HG03354 (cell line): Measurements from ENCODE around the gene ATP2A3.

Experiments used
- ATAC-seq: cut with Tn5 transposase; IDR thresholded peaks from one replicate; pipeline ENCODE4 v1.9.1; 2021; ENCODE audit warnings: mild to moderate bottlenecking; ENCODE audit not compliant: unreplicated experiment, poor library complexity, severe bottlenecking

Gene ATP2A3

GRCh38 chr17:3917391-3917931, 46.8 kb downstream of the ATP2A3 start:
- ATAC-seq, result no peak

GRCh38 chr17:3916825-3917224, 47.4 kb downstream of the ATP2A3 start:
- no peak for ATAC-seq

GRCh38 chr17:3915995-3916696, 48.1 kb downstream of the ATP2A3 start, which contains the start of gene P2RX1:
TSS of gene P2RX1 (minus strand) at chr17:3916465. CDS start at chr17:3916225, 240 bp downstream.
- no peak for ATAC-seq

GRCh38 chr17:3915581-3915994, 48.6 kb downstream of the ATP2A3 start:
- ATAC-seq, result no peak

- ATAC-seq, result peak; percentile 57
These were observed 49.9 kb downstream of the ATP2A3 start for GRCh38 chr17:3914312-3914670.

GRCh38 chr17:3913531-3914311, 50.5 kb downstream of the ATP2A3 start:
- peak; percentile 45 for ATAC-seq

GRCh38 chr17:3912827-3913226, 51.4 kb downstream of the ATP2A3 start:
- ATAC-seq, result no peak

- ATAC-seq, result peak; percentile 74
These were observed 52.8 kb downstream of the ATP2A3 start for GRCh38 chr17:3911271-3912053.

GRCh38 chr17:3910420-3911270, 53.6 kb downstream of the ATP2A3 start:
- no peak for ATAC-seq

GRCh38 chr17:3909257-3909656, 55.0 kb downstream of the ATP2A3 start:
- ATAC-seq, result no peak

- no peak for ATAC-seq
These were observed 56.6 kb downstream of the ATP2A3 start for GRCh38 chr17:3907483-3908216.

- no peak for ATAC-seq
These were observed 57.4 kb downstream of the ATP2A3 start for GRCh38 chr17:3906881-3907280.

- no peak for ATAC-seq
These were observed 59.2 kb downstream of the ATP2A3 start for GRCh38 chr17:3905017-3905520.

- no peak for ATAC-seq
These were observed 59.7 kb downstream of the ATP2A3 start for GRCh38 chr17:3904501-3904900.

GRCh38 chr17:3903881-3904290, 60.4 kb downstream of the ATP2A3 start:
- no peak for ATAC-seq

- no peak for ATAC-seq
These were observed 61.0 kb downstream of the ATP2A3 start for GRCh38 chr17:3903051-3903825.

GRCh38 chr17:3900646-3901045, 63.6 kb downstream of the ATP2A3 start:
- ATAC-seq, result no peak

GRCh38 chr17:3897731-3898130, 66.5 kb downstream of the ATP2A3 start:
- ATAC-seq, result no peak
